Psoas muscle (tissue), 8 donors: ENCODE data around the gene MANBA. TPM values are rescaled to one million over a fixed set of nuclear protein-coding genes. Genes with fewer than 3 reads are reported as not detected.

ENCODE experiments used
- ATAC-seq, 4 donors: fragments of 200-7000 bp; cut with Tn5 transposase; one replicate each; pipeline ENCODE4 v1.9.1; 2020; ENCODE audit warnings: moderate library complexity in 3 of 4, mild to moderate bottlenecking in 2 of 4
- DNase-seq, 2 donors: peaks; one replicate each; pipeline ENCODE4 v3.0.0-alpha.2; 2020
- H3K27ac ChIP-seq: fragments of 200-600 bp; one replicate; pipeline ENCODE4 v1.8.0; 2022
- H3K27me3 ChIP-seq, 3 donors: fragments of 200-600 bp in 1 of 3; one replicate each; pipeline versions ENCODE4 v1.6.1 to v1.8.0; 2013 to 2022; ENCODE audit warnings: low read length in 2 of 3, mild to moderate bottlenecking in 2 of 3, moderate library complexity in 1 of 3; ENCODE audit not compliant: insufficient read depth in 3 of 3
- H3K36me3 ChIP-seq, 2 donors: fragments of 200-600 bp in 1 of 2; one replicate each; pipeline versions ENCODE4 v1.6.1 to v1.8.0; 2013 to 2022; ENCODE audit warnings: low read depth in 1 of 2, mild to moderate bottlenecking in 1 of 2, moderate library complexity in 1 of 2; ENCODE audit not compliant: insufficient read depth in 1 of 2
- H3K4me1 ChIP-seq: fragments of 200-600 bp; one replicate; pipeline ENCODE4 v1.8.0; 2022
- H3K4me3 ChIP-seq: fragments of 200-600 bp; one replicate; pipeline ENCODE4 v1.8.0; 2022; ENCODE audit warnings: mild to moderate bottlenecking
- H3K9me3 ChIP-seq: fragments of 200-600 bp; one replicate; pipeline ENCODE4 v1.8.0; 2022
- WGBS, 3 donors: extraction: QIAGEN DNeasy Blood & Tissue Kit; methylation state at CpG; one replicate each; pipeline versions ENCODE4 v1.1.6 to v1.1.7; 2013; 5-methylcytosine and 5-hydroxymethylcytosine counted together
- intact Hi-C, 2 donors: fragments of 100-400 bp; cut with DNase I; formaldehyde crosslinking; loops; one replicate each; pipeline versions ENCODE4 v1.11.0 to v1.14.2; 2022
- polyA plus RNA-seq, 3 donors: library from polyadenylated mRNA; stranded (reverse); fragments of 200-250 nt; gene quantifications; one replicate each; pipeline ENCODE4 v1.2.3, GENCODE V29; 2013
- total RNA-seq, 4 donors: library from RNA; stranded (reverse); fragmentation: NEBNext Ultra II Directional in 2 of 4; extraction: Animal tissue kit (Norgen Biotek cat#: 25700) in 2 of 4; gene quantifications; one replicate each; pipeline versions ENCODE4 v1.2.1 to v1.2.4, GENCODE V29; 2021 to 2023
- TF ChIP-seq, protein P1 (sequence below): fragments of 200-600 bp; IDR thresholded peaks from one replicate; pipeline ENCODE4 v1.8.0; 2022; ENCODE audit warnings: antibody characterized with exemption
- donor health status: healthy with polysubstance abuse.
- donor health status: DM: no; HTN: no; CAD: no; lungs with moderate emphysema.
- donor health status: Bipolar disorder and iron deficiency.
- donor health status: healthy.
- donor health status: DM: yes; HTN: yes; CAD: no.
- donor health status: DM: no; HTN: no; CAD: no.
- donor health status: DM: no; HTN: no; CAD: no.
- donor health status: DM: yes; HTN: yes; CAD: no.

Gene MANBA
- total and polyA plus RNA-seq, 7 donors: 3.1 to 11.9 (median 4.8) TPM

DNA sequence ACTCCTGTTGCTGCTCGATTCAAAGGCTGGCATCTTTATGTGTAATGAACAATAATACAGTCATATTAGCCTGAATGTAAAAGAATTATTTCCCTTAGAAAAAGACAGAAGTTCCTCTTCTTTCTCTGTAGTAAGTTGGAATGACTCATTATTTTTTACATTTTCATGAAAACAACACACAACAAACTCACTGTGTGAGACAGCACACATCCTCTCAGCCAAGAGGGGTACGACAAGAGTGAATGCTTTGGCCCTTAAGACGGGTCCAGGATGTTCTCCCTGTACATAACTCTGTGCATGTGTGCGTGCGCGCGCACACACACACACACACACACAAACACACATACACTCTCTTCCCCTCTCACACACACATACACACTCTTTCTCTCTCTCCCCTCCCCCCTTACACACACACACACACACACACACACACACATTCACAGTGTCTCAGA lies 72.8 kb downstream of the MANBA start:
- TF ChIP-seq, protein P1, sequence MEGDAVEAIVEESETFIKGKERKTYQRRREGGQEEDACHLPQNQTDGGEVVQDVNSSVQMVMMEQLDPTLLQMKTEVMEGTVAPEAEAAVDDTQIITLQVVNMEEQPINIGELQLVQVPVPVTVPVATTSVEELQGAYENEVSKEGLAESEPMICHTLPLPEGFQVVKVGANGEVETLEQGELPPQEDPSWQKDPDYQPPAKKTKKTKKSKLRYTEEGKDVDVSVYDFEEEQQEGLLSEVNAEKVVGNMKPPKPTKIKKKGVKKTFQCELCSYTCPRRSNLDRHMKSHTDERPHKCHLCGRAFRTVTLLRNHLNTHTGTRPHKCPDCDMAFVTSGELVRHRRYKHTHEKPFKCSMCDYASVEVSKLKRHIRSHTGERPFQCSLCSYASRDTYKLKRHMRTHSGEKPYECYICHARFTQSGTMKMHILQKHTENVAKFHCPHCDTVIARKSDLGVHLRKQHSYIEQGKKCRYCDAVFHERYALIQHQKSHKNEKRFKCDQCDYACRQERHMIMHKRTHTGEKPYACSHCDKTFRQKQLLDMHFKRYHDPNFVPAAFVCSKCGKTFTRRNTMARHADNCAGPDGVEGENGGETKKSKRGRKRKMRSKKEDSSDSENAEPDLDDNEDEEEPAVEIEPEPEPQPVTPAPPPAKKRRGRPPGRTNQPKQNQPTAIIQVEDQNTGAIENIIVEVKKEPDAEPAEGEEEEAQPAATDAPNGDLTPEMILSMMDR: no peak
- DNase-seq: no peak
- Histone ChIP-seq H3K4me3 (no peak overlapping the region), H3K27ac (no peak overlapping the region), H3K4me1 (no peaks in the 10 kb centered on the region), H3K27me3 (no peaks in the 10 kb centered on the region), H3K36me3 (peaks cover 0 to 23% of the 10 kb centered on the region in 2 donors), H3K9me3 (no peaks in the 10 kb centered on the region)
- WGBS, 3 donors: 95 to 96% (median 96%) methylated on average over 7 of the region's 7 CpGs
- intact Hi-C loops: no loop called here
- no peak for ATAC-seq

DNA sequence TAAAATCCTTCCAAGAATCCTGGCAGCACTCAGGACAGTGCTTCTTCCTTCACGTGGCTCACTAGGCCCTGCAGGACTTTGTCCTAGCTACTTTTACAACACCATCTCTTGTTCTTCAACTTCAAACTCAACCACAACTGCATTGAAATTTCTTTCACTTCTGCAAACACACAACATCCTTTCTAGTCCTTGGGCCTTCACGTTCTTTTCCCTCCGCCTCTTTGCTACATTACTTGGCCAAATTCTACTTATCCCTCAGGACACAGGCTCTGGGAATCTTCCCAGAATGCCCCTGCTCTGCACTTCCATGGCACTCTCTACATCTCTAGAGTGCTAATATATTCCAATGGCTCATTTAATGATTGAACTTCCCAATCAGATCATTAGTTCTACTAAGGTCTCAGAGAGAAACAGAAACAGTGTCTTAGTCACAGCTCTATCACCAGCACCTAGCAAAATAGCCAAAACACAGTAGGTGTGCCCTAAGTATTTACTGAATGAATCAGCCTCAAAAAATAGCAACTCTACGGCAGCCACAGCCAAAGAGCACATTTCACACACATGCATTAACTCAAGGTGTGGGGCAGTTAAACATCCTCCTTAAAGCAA lies 73.3 kb downstream of the MANBA start:
- H3K27ac ChIP-seq: no peak overlapping the region
- no peaks in the 10 kb centered on the region for H3K4me1 ChIP-seq
- H3K4me3 ChIP-seq: no peak overlapping the region
- WGBS, 3 donors: 70 to 74% (median 73%) methylated on average over 4 of the region's 4 CpGs
- ATAC-seq: no peak
- intact Hi-C loops: no loop called here
- DNase-seq: no peak
- H3K36me3 ChIP-seq: peaks cover 0 to 23% of the 10 kb centered on the region in 2 donors
- no peaks in the 10 kb centered on the region for H3K9me3 ChIP-seq
- no peaks in the 10 kb centered on the region for H3K27me3 ChIP-seq
- TF ChIP-seq, protein P1: no peak

DNA sequence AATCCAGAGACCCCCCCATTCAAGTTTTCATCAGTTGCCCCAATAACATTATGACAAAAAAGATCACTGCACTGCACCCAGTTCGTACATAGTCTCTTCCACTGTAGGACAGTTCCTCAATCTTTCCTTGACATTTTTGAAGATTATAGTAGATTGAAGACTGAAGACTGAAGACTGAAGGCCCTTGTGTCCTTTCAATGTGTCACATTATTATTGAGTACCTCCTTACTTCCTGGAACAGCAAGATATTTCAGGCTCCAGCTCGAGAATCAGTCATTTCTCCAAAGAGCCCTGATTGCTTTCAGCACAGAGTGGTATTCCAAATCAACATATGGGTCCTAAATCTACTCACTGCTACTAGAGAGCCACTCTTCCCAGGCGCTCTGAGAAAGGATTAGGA lies 75.0 kb downstream of the MANBA start:
- H3K4me1 ChIP-seq: no peaks in the 10 kb centered on the region
- no peaks in the 10 kb centered on the region for H3K27me3 ChIP-seq
- TF ChIP-seq, protein P1: no peak
- no peak overlapping the region for H3K4me3 ChIP-seq
- no peak overlapping the region for H3K27ac ChIP-seq
- H3K9me3 ChIP-seq: no peaks in the 10 kb centered on the region
- DNase-seq (no peak), ATAC-seq (no peak)
- H3K36me3 ChIP-seq: peaks cover 0 to 23% of the 10 kb centered on the region in 2 donors
- intact Hi-C loops: no loop called here
- 89 to 93% (median 90%) methylated on average over 3 of the region's 3 CpGs for whole genome bisulfite sequencing, 3 donors

DNA sequence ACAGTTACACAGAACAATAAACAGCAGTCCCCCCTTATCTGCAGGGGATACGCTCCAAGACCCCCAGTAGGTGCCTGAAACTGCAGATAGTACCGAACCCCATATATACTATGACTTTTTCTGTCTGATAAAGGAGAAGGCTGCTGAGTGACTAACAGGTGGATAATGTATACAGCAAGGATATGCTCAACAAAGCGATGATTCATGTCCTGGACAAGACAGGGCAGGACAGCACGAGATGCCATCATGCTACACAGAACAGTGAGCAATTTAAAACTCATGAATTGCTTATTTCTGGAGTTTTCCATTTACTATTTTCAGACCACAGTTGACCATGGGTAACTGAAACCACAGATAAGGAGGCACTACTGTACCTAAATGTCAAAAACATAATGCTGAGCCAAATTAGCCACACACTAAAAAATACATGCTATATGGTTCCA lies 76.1 kb downstream of the MANBA start:
- TF ChIP-seq, protein P1: no peak
- intact Hi-C loops: no loop called here
- Histone ChIP-seq H3K9me3 (no peaks in the 10 kb centered on the region), H3K4me3 (no peak overlapping the region), H3K36me3 (peaks cover 0 to 13% of the 10 kb centered on the region in 2 donors), H3K4me1 (no peaks in the 10 kb centered on the region), H3K27ac (no peak overlapping the region), H3K27me3 (no peaks in the 10 kb centered on the region)
- 90 to 93% (median 93%) methylated on average over 4 of the region's 4 CpGs for WGBS, 3 donors
- no peak for DNase-seq
- ATAC-seq: no peak
